ENCODE measurements around the gene TMEM198. TPM values are rescaled to one million over a fixed set of nuclear protein-coding genes. Genes with fewer than 3 reads are reported as not detected.

Gene TMEM198
- total and polyA plus RNA-seq, 9 of the 15 experiments (the other 6 are each of a cell fraction or from before 2014, with no cell fraction given), result 0.03 to 3.8 (median 1.0) TPM

- TF ChIP-seq SP2 (IDR thresholded peaks at IDR 0.05; ENCODE audit: extremely low read depth, low read depth, low read length, poor library complexity, severe bottlenecking) (peak; percentile 36), PHF8 (IDR thresholded peaks at IDR 0.05; ENCODE audit: borderline replicate concordance, low read length) (peak; percentile 60; the same call in 1 of the 2 replicates), HLTF (IDR thresholded peaks at IDR 0.05) (no peak), ZNF224 (CRISPR knock-in tag; IDR thresholded peaks at IDR 0.05) (no peak), ZNF282 (CRISPR knock-in tag; IDR thresholded peaks at IDR 0.05) (no peak), TAL1 (IDR thresholded peaks at IDR 0.05) (no peak), ZBTB12 (CRISPR knock-in tag; IDR thresholded peaks at IDR 0.05) (peak; percentile 50), RUNX1 (IDR thresholded peaks at IDR 0.05; ENCODE audit: low read depth) (no peak), CHD4 (IDR thresholded peaks at IDR 0.05; ENCODE audit: insufficient read depth, insufficient replicate concordance, low read depth, low read length, poor library complexity, severe bottlenecking) (no peak), ZNF134 (CRISPR knock-in tag; conservative IDR thresholded peaks at IDR 0.05) (no peak), ZNF184 (CRISPR knock-in tag; IDR thresholded peaks at IDR 0.05) (no peak), SRF (CRISPR knock-in tag; IDR thresholded peaks at IDR 0.05) (no peak), HMGXB4 (CRISPR knock-in tag; IDR thresholded peaks at IDR 0.05) (no peak), ETV6 (IDR thresholded peaks at IDR 0.05; ENCODE audit: borderline replicate concordance in 1 of 2, low read depth in 2 of 2, low read length in 1 of 2) (no peak), ETV6 (CRISPR knock-in tag; IDR thresholded peaks at IDR 0.05; ENCODE audit: borderline replicate concordance) (no peak), ZHX1 (conservative IDR thresholded peaks at IDR 0.05; ENCODE audit: low read length) (no peak), ZNF583 (CRISPR knock-in tag; IDR thresholded peaks at IDR 0.05) (no peak), NELFE (IDR thresholded peaks at IDR 0.05; ENCODE audit: insufficient read depth, insufficient read length) (no peak), ZNF316 (IDR thresholded peaks at IDR 0.05) (no peak), EP400 (IDR thresholded peaks at IDR 0.05) (peak; percentile 71), PTRF (tag; IDR thresholded peaks at IDR 0.05) (no peak), FOXO4 (CRISPR knock-in tag; IDR thresholded peaks at IDR 0.05) (no peak), ZNF3 (CRISPR knock-in tag; IDR thresholded peaks at IDR 0.05) (no peak)
These were observed 53.9 kb downstream of the TMEM198 start, which contains the start of gene STK11IP (continued) for GRCh38 chr2:219597552-219598307.

Data from K562 (cell line).